Lung (tissue), 16 donors: Measurements from ENCODE around the gene OR5B12. TPM values are rescaled to one million over a fixed set of nuclear protein-coding genes. Genes with fewer than 3 reads are reported as not detected.

Experiments
- ATAC-seq: fragments of 200-7000 bp; cut with Tn5 transposase; one replicate; pipeline ENCODE4 v1.9.1; 2020; ENCODE audit warnings: moderate number of reproducible peaks; ENCODE audit not compliant: insufficient read depth, low FRiP score
- DNase-seq, 3 donors: peaks; one replicate each; pipeline ENCODE4 v3.0.0-alpha.2; 2013 to 2017
- H3K27ac ChIP-seq, 2 donors: one replicate each; pipeline ENCODE4 v1.5.1; 2013; ENCODE audit warnings: mild to moderate bottlenecking in 2 of 2, moderate library complexity in 2 of 2, control low read depth in 1 of 2, inconsistent platforms in 1 of 2, low read depth in 1 of 2, low read length in 1 of 2
- H3K27me3 ChIP-seq, 3 donors: one replicate each; pipeline ENCODE4 v1.5.1; 2013; ENCODE audit warnings: low read length in 2 of 3; ENCODE audit not compliant: control insufficient read depth in 3 of 3, insufficient read depth in 3 of 3
- H3K36me3 ChIP-seq, 4 donors: one replicate each; pipeline ENCODE4 v1.5.1; 2013; ENCODE audit warnings: low read length in 4 of 4, mild to moderate bottlenecking in 1 of 4, moderate library complexity in 1 of 4; ENCODE audit not compliant: control insufficient read depth in 4 of 4, insufficient read depth in 4 of 4
- H3K4me1 ChIP-seq, 5 donors: one replicate each; pipeline ENCODE4 v1.5.1; 2013; ENCODE audit warnings: low read length in 5 of 5, mild to moderate bottlenecking in 2 of 5, moderate library complexity in 1 of 5; ENCODE audit not compliant: control insufficient read depth in 5 of 5, insufficient read depth in 5 of 5
- H3K4me3 ChIP-seq: one replicate; pipeline ENCODE4 v1.5.1; 2013; ENCODE audit warnings: mild to moderate bottlenecking, control low read depth, moderate library complexity
- H3K9ac ChIP-seq, 2 donors: one replicate each; pipeline ENCODE4 v1.5.1; 2013; ENCODE audit warnings: low read length in 2 of 2, control low read depth in 1 of 2; ENCODE audit not compliant: insufficient read depth in 1 of 2
- H3K9me3 ChIP-seq, 4 donors: one replicate each; pipeline ENCODE4 v1.5.1; 2013; ENCODE audit warnings: low read length in 3 of 4, mild to moderate bottlenecking in 1 of 4, moderate library complexity in 1 of 4; ENCODE audit not compliant: control insufficient read depth in 4 of 4, insufficient read depth in 3 of 4
- CTCF ChIP-seq: IDR thresholded peaks from 2 replicates; pipeline ENCODE4 v1.5.1; 2012; ENCODE audit warnings: mild to moderate bottlenecking; ENCODE audit errors: control extremely low read depth, extremely low read depth
- WGBS, 2 donors: extraction: QIAGEN DNeasy Blood & Tissue Kit; methylation state at CpG; one replicate each; pipeline ENCODE4 v1.1.7; 2013; 5-methylcytosine and 5-hydroxymethylcytosine counted together
- long read RNA-seq, 5 donors: transcript quantifications; one replicate each; lab custom pipeline, GENCODE V29; 2026
- polyA plus RNA-seq, 2 donors: library from polyadenylated mRNA; stranded (reverse); fragments of 200-250 nt; gene quantifications; one replicate each; pipeline ENCODE4 v1.2.1, GENCODE V29; 2013
- total RNA-seq, 2 donors: library from RNA; depleted of rRNA in 1 of 2; stranded (reverse); fragments of >200 nt in 1 of 2; gene quantifications; one replicate each; pipeline ENCODE4 v1.2.1, GENCODE V29; 2014 to 2021
- donor health status: control.
- donor health status: control.
- donor health status: Bipolar disorder and iron deficiency.
- donor health status: healthy.
- donor health status: DM: yes; HTN: yes; CAD: no.

OR5B12 gene
- total RNA-seq, result not detected
- polyA plus RNA-seq, result not detected
- long read RNA-seq, donor 1, result 0 reads
- long read RNA-seq, donor 2, result 0 reads
- long read RNA-seq, donor 3, result 0 reads
- long read RNA-seq, donor 4, result 0 reads
- long read RNA-seq, donor 5, result 0 reads

GRCh38 chr11:58442136-58442535, at the start of gene OR5B12:
OR5B12 (minus strand) TSS chr11:58442236; CDS start chr11:58440151, 2,085 bp downstream.
- no peak within 1 kb of the TSS for H3K4me3 ChIP-seq
- H3K9me3 ChIP-seq, result peaks cover 0 to 23% (median 9%) of the 10 kb centered on the region in 4 donors
- no peak for DNase-seq
- no peak within 1 kb of the TSS for H3K27ac ChIP-seq
- 94 to 95% methylated on average over 1 of the region's 1 CpG for WGBS, 2 donors
- H3K4me1 ChIP-seq, result no peaks in the 10 kb centered on the region
- no peak for ATAC-seq
- H3K9ac ChIP-seq, result no peak within 1 kb of the TSS
- no peak for TF ChIP-seq CTCF
- H3K27me3 ChIP-seq, result no peaks in the 10 kb centered on the region
- no peaks in the 10 kb centered on the region for H3K36me3 ChIP-seq

GRCh38 chr11:58490827-58491226, 48.8 kb upstream of the OR5B12 start:
- no peak for DNase-seq
- WGBS, 2 donors, result 54 to 57% methylated on average over 2 of the region's 2 CpGs
- H3K27ac ChIP-seq, result no peak overlapping the region

DNA sequence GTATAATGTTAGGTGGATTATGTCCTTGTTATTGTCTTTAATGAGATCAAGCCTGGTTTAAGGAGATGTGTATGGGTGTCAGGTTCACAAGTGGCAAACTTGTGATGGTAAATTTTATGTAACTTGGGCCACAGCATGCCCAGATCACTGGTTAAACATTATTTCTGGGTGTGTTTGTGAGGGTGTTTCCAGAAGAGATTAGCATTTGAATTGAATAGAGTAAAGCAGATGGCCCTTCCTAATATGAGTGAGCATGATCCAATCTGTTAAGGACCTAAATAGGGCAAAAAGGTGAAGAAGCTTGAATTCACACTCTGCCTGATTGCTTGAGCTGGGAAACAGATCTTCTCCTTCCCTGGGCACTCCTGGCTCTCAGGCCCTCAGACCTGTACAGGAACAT, 45.1 kb upstream of the OR5B12 start:
- no peak for ATAC-seq
- TF ChIP-seq CTCF, result no peak
- H3K9ac ChIP-seq, result no peak overlapping the region

More at GRCh38 chr11:58490827-58491226, 48.8 kb upstream of the OR5B12 start:
- H3K9me3 ChIP-seq, result no peaks in the 10 kb centered on the region
- TF ChIP-seq CTCF, result no peak
- H3K9ac ChIP-seq, result no peak overlapping the region
- no peaks in the 10 kb centered on the region for H3K36me3 ChIP-seq
- H3K4me3 ChIP-seq, result no peak overlapping the region
- H3K4me1 ChIP-seq, result no peaks in the 10 kb centered on the region
- ATAC-seq, result no peak
- H3K27me3 ChIP-seq, result no peaks in the 10 kb centered on the region

DNA sequence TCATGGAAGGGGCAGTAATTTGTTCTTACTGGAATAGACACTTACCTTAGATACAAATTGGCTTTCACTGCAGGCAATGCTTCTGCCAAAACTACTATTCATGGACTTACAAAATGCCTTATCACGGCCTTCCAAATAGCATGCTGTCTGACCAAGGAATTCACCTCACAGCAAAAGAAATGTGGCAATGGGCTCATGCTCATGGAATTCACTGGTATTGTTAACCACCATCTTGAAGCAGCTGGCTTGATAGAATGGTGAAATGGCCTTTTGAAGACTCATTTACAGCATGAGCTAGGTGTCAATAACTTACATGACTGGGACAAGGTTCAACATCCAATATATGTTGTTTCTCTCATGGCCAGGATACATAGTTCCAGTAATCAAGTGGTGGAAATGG, 43.9 kb upstream of the OR5B12 start:
- no peaks in the 10 kb centered on the region for H3K27me3 ChIP-seq
- ATAC-seq (no peak), DNase-seq (no peak)
- TF ChIP-seq CTCF, result no peak
- H3K9ac ChIP-seq, result no peak overlapping the region
- H3K4me1 ChIP-seq, result no peaks in the 10 kb centered on the region
- H3K4me3 ChIP-seq, result no peak overlapping the region
- no peaks in the 10 kb centered on the region for H3K36me3 ChIP-seq
- no peak overlapping the region for H3K27ac ChIP-seq
- no peaks in the 10 kb centered on the region for H3K9me3 ChIP-seq
- WGBS, 2 donors, result 90 to 91% methylated on average over 1 of the region's 1 CpG

More for the DNA sequence above, 45.1 kb upstream of the OR5B12 start:
- no peaks in the 10 kb centered on the region for H3K4me1 ChIP-seq
- DNase-seq, result no peak
- no peak overlapping the region for H3K27ac ChIP-seq
- H3K36me3 ChIP-seq, result no peaks in the 10 kb centered on the region
- no peaks in the 10 kb centered on the region for H3K27me3 ChIP-seq
- H3K9me3 ChIP-seq, result no peaks in the 10 kb centered on the region
- H3K4me3 ChIP-seq, result no peak overlapping the region
